HepG2 (cell line): Measurements from ENCODE around the gene IFRD1. TPM values are rescaled to one million over a fixed set of nuclear protein-coding genes. Genes with fewer than 3 reads are reported as not detected.

Experiments
- FLYWCH1 ChIP-seq: sonication (generic); formaldehyde crosslinking; IDR thresholded peaks from 2 replicates; pipeline ENCODE4 v1.8.1; 2023; ENCODE audit warnings: mild to moderate bottlenecking, missing genetic modification reagents
- HIVEP1 ChIP-seq: sonication (generic); formaldehyde crosslinking; IDR thresholded peaks from 2 replicates; pipeline ENCODE4 v1.4.0; 2020; ENCODE audit warnings: mild to moderate bottlenecking, missing genetic modification reagents
- KAT2B ChIP-seq: fragments of 150-350 bp; IDR thresholded peaks from 2 replicates; pipeline ENCODE4 v1.6.1; 2014; ENCODE audit warnings: low read depth, low read length, borderline replicate concordance
- KDM5B ChIP-seq: sonication (generic); formaldehyde crosslinking; IDR thresholded peaks from 2 replicates; pipeline ENCODE4 v1.4.0; 2020; ENCODE audit warnings: missing genetic modification reagents, mild to moderate bottlenecking, borderline replicate concordance
- KLF6 ChIP-seq: IDR thresholded peaks from 2 replicates; pipeline ENCODE4 v1.8.0; 2016; ENCODE audit warnings: missing biosample characterization, missing genetic modification reagents
- MED8 ChIP-seq: sonication (generic); formaldehyde crosslinking; IDR thresholded peaks from 2 replicates; pipeline ENCODE4 v1.8.1; 2023; ENCODE audit warnings: mild to moderate bottlenecking, missing genetic modification reagents; ENCODE audit not compliant: insufficient replicate concordance
- MXI1 ChIP-seq: IDR thresholded peaks from 3 replicates; pipeline ENCODE4 v1.6.1; 2012; ENCODE audit warnings: low read depth, low read length, inconsistent platforms, borderline replicate concordance
- NCOA2 ChIP-seq: sonication (generic); formaldehyde crosslinking; IDR thresholded peaks from 2 replicates; pipeline ENCODE4 v1.8.0; 2022; ENCODE audit warnings: inconsistent platforms
- RELA ChIP-seq: sonication (generic); formaldehyde crosslinking; IDR thresholded peaks from 2 replicates; pipeline ENCODE4 v1.4.0; 2020; ENCODE audit warnings: missing genetic modification reagents
- SOX13 ChIP-seq, 3 experiments: fragments of 450-650 bp in 1 of 3; sonication (generic) in 1 of 3; formaldehyde crosslinking in 1 of 3; IDR thresholded peaks in 2 of 3; conservative IDR thresholded peaks in 1 of 3; 2 replicates each; pipeline versions ENCODE4 v1.5.0 to v1.6.1; 2016 to 2020; ENCODE audit warnings: antibody characterized with exemption in 1 of 3, mild to moderate bottlenecking in 1 of 3, missing compliant biosample characterization in 1 of 3, missing genetic modification reagents in 1 of 3, moderate library complexity in 1 of 3
- TRIM24 ChIP-seq: sonication (generic); formaldehyde crosslinking; IDR thresholded peaks from 2 replicates; pipeline ENCODE4 v1.8.0; 2022; ENCODE audit warnings: mild to moderate bottlenecking, missing genetic modification reagents
- XRCC5 ChIP-seq: fragments of 200-400 bp; formaldehyde crosslinking; optimal IDR thresholded peaks from 2 replicates; pipeline ENCODE3; 2017; ENCODE audit warnings: mild to moderate bottlenecking, low read length
- ZC3H13 ChIP-seq: sonication (generic); formaldehyde crosslinking; IDR thresholded peaks from 2 replicates; pipeline ENCODE4 v1.8.1; 2023; ENCODE audit warnings: mild to moderate bottlenecking, missing genetic modification reagents, moderate library complexity
- ZNF121 ChIP-seq: sonication (generic); formaldehyde crosslinking; IDR thresholded peaks from 2 replicates; pipeline ENCODE4 v1.5.0; 2020; ENCODE audit warnings: mild to moderate bottlenecking, missing genetic modification reagents
- ZNF17 ChIP-seq: sonication (generic); formaldehyde crosslinking; IDR thresholded peaks from 2 replicates; pipeline ENCODE4 v1.5.0; 2020; ENCODE audit warnings: mild to moderate bottlenecking, missing genetic modification reagents
- ZNF607 ChIP-seq: sonication (generic); formaldehyde crosslinking; IDR thresholded peaks from 2 replicates; pipeline ENCODE4 v1.5.1; 2020; ENCODE audit warnings: missing genetic modification reagents, mild to moderate bottlenecking, borderline replicate concordance
- ZNF709 ChIP-seq: sonication (generic); formaldehyde crosslinking; IDR thresholded peaks from 2 replicates; pipeline ENCODE4 v1.5.0; 2020; ENCODE audit warnings: mild to moderate bottlenecking, missing genetic modification reagents
- ZNF737 ChIP-seq: sonication (generic); formaldehyde crosslinking; IDR thresholded peaks from 2 replicates; pipeline ENCODE4 v1.5.0; 2020; ENCODE audit warnings: missing genetic modification reagents, mild to moderate bottlenecking, borderline replicate concordance
- ZNF773 ChIP-seq: sonication (generic); formaldehyde crosslinking; IDR thresholded peaks from 2 replicates; pipeline ENCODE4 v1.4.0; 2020; ENCODE audit warnings: missing genetic modification reagents, borderline replicate concordance
- ZNF780A ChIP-seq: sonication (generic); formaldehyde crosslinking; IDR thresholded peaks from 2 replicates; pipeline ENCODE4 v1.8.0; 2022; ENCODE audit warnings: mild to moderate bottlenecking, missing genetic modification reagents, moderate library complexity
- polyA plus RNA-seq, 8 experiments: library from polyadenylated mRNA; depleted of rRNA in 3 of 8; stranded (reverse) in 7 of 8; unstranded in 1 of 8; fragments of >200 nt; fragmentation: Illumina TruSeq in 4 of 8; extraction: Trizol in 4 of 8; gene quantifications; 2 replicates each; pipeline versions ENCODE4 v1.2.1 to v1.2.3, GENCODE V29; 2011 to 2016; ENCODE audit warnings: low read depth in 4 of 8, missing spikeins in 1 of 8, mixed read lengths in 1 of 8; ENCODE audit not compliant: insufficient read depth in 1 of 8
- total RNA-seq, 5 experiments: library from RNA; depleted of rRNA; stranded (reverse); fragments of >200 nt; fragmentation: Illumina TruSeq; extraction: Trizol; gene quantifications; 2 replicates each; pipeline ENCODE4 v1.2.3, GENCODE V29; 2016; ENCODE audit warnings: low read depth in 1 of 5
- TF ChIP-seq, protein P1 (sequence below): sonication (generic); formaldehyde crosslinking; conservative IDR thresholded peaks from 2 replicates; pipeline ENCODE4 v1.5.0; 2020; ENCODE audit warnings: missing genetic modification reagents
- TF ChIP-seq, protein P2 (sequence below): sonication (generic); formaldehyde crosslinking; IDR thresholded peaks from 2 replicates; pipeline ENCODE4 v1.8.1; 2023; ENCODE audit warnings: mild to moderate bottlenecking, missing genetic modification reagents
- TF ChIP-seq, protein P3 (sequence below): sonication (generic); formaldehyde crosslinking; IDR thresholded peaks from 2 replicates; pipeline ENCODE4 v1.4.0; 2020; ENCODE audit warnings: missing genetic modification reagents
- TF ChIP-seq, protein P4 (sequence below): sonication (generic); formaldehyde crosslinking; conservative IDR thresholded peaks from 2 replicates; pipeline ENCODE4 v1.4.0; 2020; ENCODE audit warnings: missing genetic modification reagents
- TF ChIP-seq, protein P5 (sequence below): IDR thresholded peaks from 2 replicates; pipeline ENCODE4 v1.6.1; 2018; ENCODE audit warnings: missing genetic modification reagents

Gene IFRD1
- total and polyA plus RNA-seq, 2 of the 13 experiments (the other 11 are each of a cell fraction or from before 2014, with no cell fraction given): 50.9 to 55.5 TPM

DNA sequence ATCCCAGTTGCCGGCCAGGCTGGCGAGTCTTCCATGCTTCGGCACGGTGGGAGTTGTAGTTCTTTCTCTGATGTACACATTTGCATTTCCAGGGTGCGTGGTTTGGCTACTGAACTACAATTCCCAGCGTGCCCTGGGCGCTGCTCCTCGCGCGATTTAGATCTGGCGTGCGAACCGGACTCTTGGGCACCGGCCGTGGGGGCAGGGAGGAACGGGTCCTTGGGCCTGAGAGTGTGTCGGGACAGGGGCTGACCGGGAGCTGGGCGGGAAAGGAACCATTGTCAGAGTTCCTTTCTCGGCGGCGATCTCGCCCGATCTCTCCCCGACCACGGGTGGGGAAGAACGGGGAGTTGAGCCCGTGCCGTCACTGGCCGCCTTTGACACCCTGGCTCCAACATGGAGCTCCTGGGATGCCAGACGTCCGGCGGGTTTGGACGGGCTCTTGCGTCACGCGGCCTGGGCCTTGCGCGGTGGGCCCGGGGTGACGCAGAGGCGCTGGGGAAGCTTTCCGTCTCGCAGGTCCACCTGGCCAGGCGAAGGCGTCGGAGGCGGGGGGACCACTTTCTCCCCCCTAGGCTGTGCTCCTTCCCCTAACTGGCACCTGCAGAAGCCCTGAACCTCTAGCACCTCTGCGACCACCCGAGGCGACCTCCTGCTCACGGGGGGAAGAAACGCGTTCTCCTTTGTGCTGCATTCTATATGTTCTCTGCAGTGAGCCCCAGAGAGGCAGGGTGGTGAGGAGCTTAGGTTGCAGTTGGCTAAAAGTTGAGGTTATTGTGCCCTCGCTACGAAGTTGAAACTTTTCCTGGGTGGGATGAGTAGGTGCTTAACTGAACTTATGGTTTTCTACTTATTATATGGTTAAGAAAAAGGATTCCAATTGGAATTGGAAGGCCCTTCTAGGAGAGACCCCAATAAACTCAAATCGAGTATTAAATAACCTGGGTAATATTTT is 824 bp downstream of the IFRD1 start (continued):
- TF ChIP-seq FLYWCH1 (CRISPR knock-in tag) (peak; percentile 70; the same call in 1 of the 2 replicates), ZNF773 (CRISPR knock-in tag) (no peak), KAT2B (no peak), ZNF17 (CRISPR knock-in tag) (no peak), MXI1 (peak; percentile 54; the same call in 2 of the 3 replicates), KDM5B (CRISPR knock-in tag) (peak; percentile 81), ZC3H13 (peak; percentile 87; the same call in 1 of the 2 replicates), ZNF121 (CRISPR knock-in tag) (peak; percentile 73), HIVEP1 (peak; percentile 94), ZNF737 (CRISPR knock-in tag) (no peak; the same call in 1 of the 2 replicates), RELA (CRISPR knock-in tag) (no peak), MED8 (peak; percentile 50), TRIM24 (CRISPR knock-in tag) (no peak), ZNF709 (CRISPR knock-in tag) (peak; percentile 84), KLF6 (CRISPR knock-in tag) (no peak), NCOA2 (CRISPR knock-in tag) (no peak; the same call in 1 of the 2 replicates), ZNF780A (CRISPR knock-in tag) (no peak), SOX13 (IDR thresholded peaks at IDR 0.05) (no peak), SOX13 (CRISPR knock-in tag; conservative IDR thresholded peaks at IDR 0.05 in 1 of 2, IDR thresholded peaks at IDR 0.05 in 1 of 2) (no peak), XRCC5 (no peak), ZNF607 (CRISPR knock-in tag) (peak; percentile 82; the same call in 1 of the 2 replicates)
- TF ChIP-seq, protein P1, sequence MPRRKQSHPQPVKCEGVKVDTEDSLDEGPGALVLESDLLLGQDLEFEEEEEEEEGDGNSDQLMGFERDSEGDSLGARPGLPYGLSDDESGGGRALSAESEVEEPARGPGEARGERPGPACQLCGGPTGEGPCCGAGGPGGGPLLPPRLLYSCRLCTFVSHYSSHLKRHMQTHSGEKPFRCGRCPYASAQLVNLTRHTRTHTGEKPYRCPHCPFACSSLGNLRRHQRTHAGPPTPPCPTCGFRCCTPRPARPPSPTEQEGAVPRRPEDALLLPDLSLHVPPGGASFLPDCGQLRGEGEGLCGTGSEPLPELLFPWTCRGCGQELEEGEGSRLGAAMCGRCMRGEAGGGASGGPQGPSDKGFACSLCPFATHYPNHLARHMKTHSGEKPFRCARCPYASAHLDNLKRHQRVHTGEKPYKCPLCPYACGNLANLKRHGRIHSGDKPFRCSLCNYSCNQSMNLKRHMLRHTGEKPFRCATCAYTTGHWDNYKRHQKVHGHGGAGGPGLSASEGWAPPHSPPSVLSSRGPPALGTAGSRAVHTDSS (CRISPR knock-in tag): no peak
- TF ChIP-seq, protein P2, sequence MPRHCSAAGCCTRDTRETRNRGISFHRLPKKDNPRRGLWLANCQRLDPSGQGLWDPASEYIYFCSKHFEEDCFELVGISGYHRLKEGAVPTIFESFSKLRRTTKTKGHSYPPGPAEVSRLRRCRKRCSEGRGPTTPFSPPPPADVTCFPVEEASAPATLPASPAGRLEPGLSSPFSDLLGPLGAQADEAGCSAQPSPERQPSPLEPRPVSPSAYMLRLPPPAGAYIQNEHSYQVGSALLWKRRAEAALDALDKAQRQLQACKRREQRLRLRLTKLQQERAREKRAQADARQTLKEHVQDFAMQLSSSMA: peak; percentile 93
- TF ChIP-seq, protein P3, sequence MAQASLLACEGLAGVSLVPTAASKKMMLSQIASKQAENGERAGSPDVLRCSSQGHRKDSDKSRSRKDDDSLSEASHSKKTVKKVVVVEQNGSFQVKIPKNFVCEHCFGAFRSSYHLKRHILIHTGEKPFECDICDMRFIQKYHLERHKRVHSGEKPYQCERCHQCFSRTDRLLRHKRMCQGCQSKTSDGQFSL: no peak
- TF ChIP-seq, protein P4, sequence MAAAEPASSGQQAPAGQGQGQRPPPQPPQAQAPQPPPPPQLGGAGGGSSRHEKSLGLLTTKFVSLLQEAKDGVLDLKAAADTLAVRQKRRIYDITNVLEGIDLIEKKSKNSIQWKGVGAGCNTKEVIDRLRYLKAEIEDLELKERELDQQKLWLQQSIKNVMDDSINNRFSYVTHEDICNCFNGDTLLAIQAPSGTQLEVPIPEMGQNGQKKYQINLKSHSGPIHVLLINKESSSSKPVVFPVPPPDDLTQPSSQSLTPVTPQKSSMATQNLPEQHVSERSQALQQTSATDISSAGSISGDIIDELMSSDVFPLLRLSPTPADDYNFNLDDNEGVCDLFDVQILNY (CRISPR knock-in tag): no peak
- TF ChIP-seq, protein P5, sequence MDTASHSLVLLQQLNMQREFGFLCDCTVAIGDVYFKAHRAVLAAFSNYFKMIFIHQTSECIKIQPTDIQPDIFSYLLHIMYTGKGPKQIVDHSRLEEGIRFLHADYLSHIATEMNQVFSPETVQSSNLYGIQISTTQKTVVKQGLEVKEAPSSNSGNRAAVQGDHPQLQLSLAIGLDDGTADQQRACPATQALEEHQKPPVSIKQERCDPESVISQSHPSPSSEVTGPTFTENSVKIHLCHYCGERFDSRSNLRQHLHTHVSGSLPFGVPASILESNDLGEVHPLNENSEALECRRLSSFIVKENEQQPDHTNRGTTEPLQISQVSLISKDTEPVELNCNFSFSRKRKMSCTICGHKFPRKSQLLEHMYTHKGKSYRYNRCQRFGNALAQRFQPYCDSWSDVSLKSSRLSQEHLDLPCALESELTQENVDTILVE (CRISPR knock-in tag): peak; percentile 44; the same call in 1 of the 2 replicates
